Hypothalamus (tissue), 51 donors: ENCODE measurements around the gene SULT2B1.
A peak's percentile ranks its signal among the peaks of the same experiment; 100 is the strongest.

ENCODE experiments used
- DNase-seq, 51 donors: peaks; one replicate each; lab custom pipeline; 2025; lab: John Stamatoyannopoulos, UW

SULT2B1 gene

GRCh38 chr19:48632692-48633147, 80.7 kb downstream of the SULT2B1 start:
- no peak for DNase-seq

GRCh38 chr19:48633148-48634035, 81.4 kb downstream of the SULT2B1 start:
- DNase-seq = no peak

GRCh38 chr19:48634036-48634342, 82.0 kb downstream of the SULT2B1 start:
- DNase-seq = no peak

- peak; percentile 25 to 96 (median 91) for DNase-seq
Measured at GRCh38 chr19:48634424-48635262, 82.7 kb downstream of the SULT2B1 start.

DNA sequence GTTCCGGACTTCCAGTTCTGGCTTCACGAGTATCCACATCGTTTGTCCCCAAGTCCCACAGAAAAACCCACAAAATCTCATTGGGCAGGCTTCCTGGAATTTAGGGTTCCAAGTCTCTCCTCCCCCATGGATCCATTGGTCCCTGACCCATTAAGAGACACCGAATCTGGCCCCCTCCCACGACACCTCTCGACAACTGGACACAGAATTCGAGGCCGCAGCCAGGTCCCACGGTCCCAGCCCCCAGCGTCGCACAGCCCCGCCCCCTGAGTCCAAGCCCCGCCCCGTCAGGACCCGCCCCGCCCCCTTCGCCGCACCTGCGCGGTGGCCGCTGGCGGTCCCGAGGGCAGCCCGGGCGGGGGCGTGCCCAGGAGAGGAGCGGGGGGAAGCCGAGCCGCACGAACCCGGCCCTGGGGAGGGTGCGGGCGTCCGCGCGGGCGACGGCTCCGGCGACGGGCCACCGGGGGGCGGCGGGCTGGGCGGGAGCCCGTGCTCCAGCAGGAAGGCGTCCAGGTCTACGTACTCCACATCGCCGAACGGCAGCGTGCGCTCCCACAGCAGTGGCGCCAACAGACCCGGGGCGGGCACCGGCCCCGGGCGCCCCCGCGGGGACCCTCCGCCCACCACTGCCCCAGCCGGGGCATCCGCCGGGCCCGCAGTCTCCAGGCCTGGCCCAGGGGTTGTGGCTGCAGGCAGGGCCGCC, 83.4 kb downstream of the SULT2B1 start:
- DNase-seq = peak in 43 of 51 donors; percentile 18 to 83 (median 56)

DNA sequence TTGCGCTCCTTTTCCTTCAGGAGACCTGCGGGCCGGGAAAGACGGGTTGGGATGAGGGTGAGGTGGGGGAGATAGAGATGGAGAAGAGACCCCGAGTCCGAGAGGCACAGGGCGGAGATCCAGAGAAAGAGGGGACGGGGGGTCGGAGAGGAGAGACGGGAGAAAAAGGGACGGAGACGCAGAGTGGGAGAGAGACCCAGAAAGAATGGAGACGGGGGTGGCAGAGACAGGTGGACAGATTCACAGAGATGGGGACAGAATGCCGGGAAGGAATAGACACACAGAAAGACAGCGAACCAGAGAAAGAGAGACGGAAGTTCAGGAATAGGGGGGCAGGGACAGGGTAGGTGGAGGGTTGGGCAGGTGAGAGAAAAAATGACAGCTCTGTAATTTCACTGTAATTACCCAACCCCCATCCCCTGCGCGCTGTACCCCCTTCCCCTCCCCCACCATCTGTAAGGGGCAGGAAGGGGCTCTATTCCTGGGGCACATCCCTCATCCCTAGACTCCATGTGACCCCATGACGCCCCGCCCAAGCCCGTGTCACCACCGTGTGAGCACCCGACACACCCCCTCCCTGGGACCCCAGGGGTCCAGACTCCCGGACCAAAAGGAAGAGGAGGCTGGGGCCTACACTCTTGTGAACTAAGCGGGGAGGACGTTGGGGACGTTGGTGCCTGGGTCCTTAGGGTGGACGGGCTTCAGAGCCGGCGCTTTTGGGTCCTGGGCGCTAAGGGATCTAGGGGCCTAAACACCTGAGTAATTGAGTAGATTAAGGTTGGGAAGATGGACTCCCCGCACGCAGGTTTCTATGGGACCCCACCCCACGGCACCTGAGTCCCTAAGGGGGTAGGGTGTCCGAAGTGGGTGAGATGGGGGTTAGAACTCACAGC, 84.2 kb downstream of the SULT2B1 start:
- peak in 33 of 51 donors; percentile 14 to 71 (median 39) for DNase-seq

DNA sequence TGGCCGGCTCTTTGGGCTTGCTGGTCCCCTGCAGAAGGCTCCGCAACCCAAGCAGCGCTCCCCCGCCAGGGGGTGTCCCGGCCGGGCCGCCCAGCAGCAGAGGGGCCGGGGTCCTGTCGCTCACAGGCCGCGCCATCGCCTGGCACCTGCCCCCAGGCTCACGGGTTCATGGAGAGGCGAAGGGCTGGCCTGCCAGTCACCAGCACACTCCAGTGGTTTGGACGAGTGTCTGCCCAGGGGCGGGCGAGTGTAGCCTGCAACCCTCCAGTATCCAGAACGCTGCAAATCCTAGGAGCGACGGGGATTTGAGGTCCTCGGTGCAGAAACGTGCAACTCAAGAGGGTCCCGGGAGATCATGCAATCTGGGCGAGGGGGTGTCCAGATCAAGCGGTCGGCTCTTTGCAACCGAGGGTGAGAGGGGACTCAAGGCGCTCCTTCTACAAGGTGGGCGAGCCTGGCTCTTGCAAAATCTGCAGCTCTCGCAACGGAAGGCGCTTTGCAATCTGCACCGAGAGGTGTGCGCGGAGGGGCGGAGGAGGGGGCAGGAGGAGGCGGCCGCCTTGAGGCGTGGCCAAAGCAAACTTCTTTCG, 85.0 kb downstream of the SULT2B1 start, which contains the start of gene DBP:
TSS of gene DBP (minus strand) at position 521 of the 590 bp plus-strand sequence. CDS start at position 136, 385 bp downstream.
- peak in 21 of 51 donors; percentile 34 to 79 (median 66) for DNase-seq

DNA sequence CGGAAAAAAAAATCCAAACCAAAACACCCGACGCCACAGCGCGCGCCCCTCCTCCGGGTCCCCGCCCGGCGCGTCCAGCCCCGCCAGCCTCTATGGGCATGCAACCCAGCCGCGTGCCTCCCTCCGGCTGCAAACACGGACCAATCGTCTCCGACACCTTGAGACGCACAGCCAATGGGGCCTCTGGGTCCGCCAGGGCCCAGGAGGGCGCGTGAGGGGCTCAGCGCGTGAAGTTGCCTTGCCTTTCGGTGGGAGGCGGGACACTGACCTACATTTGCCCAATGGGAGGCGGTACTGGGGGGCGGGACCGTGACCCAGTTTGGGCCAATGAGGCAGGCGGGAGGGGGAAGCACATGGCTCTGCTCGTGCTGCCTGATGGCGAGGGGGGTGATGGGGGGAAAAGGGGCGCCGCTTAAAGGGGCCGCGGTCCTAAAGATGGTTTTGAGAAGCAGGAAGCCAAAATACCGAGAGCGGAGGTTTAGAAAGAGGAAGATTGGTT, 85.5 kb downstream of the SULT2B1 start:
- peak; percentile 82 to 100 (median 99) for DNase-seq

DNA sequence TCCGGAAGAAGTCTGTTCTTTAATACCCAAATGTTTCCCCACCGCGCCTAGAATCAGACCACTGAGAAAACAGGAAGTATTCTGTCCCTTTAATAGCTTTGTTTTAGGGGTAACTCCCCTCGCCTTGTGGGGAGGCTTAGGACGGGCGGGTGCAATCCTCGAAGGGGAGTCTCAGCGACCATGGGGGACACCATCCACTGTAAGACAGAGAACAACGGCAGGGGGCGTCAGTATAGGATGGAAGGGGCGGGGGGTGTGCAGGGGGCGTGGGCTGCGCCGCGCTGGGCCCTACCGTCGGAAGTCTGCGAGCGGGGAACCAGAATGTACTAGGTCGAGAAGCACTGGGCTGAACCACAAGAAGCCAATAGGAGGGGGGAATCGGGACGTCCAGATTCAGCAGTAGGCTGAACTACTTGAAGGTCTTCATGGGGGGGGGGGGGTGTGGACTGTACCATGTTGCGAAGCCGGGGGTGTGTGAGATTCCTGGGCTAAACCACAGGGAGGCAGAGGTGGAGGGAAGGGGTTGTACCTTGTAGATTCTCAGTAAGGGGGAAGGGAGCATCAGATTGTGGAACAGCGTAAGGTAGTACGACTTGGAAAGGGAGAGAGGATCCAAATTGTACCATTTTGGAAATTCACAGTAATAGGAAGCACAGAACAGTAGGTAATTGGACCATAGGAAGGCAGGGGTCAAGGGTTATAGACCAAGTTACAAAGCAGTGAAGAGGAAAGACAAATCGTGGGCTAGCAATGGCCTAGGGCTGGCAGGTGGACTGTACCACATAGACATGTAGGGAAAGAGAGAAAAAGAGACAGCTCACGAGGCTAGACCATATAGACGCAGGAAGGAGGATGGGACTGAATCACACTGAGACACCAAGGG, 86.2 kb downstream of the SULT2B1 start:
- peak; percentile 47 to 95 (median 81) for DNase-seq

DNA sequence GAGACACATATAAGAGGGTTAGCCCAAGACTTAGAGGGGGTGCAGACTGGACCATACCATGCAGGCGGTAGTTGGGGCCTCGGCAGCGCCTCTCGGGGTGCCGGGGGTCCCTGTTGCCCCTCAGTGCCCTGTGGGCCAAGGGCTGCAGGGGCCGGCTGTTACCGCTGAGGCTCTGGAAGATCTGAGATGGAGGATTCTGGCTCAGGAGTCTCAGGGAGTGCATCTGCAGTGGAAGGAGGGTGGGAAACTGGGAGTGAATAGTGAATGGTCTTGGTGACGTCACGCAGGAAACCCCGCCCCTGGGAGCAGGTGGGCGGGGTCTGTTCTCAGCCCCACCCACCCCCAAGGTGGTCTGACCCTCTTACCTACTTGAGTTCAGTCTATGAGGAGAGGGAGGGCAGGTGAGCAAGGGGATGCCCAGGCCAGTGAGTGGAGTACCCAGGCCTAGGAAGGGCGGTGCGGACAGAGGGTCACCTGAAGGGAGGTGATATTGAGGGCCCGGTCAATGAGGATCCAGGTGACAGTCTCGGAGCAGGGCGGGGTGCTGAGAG, 86.9 kb downstream of the SULT2B1 start:
- peak in 6 of 51 donors; percentile 19 to 42 (median 31) for DNase-seq

GRCh38 chr19:48639483-48640375, 87.8 kb downstream of the SULT2B1 start:
- peak in 1 of 51 donors; percentile 21 for DNase-seq

DNA sequence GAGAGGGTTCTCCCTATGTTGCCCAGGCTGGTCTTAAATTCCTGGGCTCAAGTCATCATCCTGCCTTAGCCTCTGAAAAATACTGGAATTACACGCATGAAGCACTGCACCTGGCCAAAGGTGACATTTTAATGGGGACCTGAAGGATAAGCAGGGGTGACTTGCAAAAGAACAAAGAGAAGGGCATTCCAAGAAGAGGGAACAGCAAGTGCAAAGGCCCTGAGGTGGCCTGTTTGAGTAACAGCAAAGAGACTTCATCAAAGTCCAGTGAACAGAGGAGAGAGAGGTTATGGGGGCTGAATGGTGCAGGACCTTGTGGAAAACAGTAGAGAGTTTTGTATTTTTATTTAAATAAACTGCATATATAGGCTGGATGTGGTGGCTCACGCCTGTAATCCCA, 89.9 kb downstream of the SULT2B1 start:
- DNase-seq = no peak

DNA sequence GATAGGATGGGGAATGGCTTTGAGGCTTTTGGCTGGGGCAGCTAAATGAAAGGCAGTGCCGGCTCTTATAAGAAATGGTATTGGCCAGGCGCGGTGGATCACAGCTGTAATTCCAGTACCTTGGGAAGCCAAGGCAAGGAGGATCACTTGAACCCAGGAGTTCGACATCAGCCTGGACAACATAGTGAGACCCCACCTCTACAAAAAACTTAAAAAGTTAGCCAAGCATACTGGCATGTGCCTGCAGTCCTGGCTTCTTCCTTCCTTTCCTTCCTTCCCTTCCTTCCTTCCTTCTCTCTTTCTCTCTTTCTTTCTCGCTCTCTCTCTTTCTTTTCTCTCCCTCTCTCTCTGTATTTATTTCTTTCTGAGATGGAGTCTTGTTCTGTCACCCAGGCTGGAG, 90.9 kb downstream of the SULT2B1 start:
- no peak for DNase-seq

- DNase-seq = peak in 1 of 51 donors; percentile 61
Measured at GRCh38 chr19:48644355-48644754, 92.4 kb downstream of the SULT2B1 start.

GRCh38 chr19:48644839-48645619, 93.1 kb downstream of the SULT2B1 start:
- peak in 47 of 51 donors; percentile 19 to 87 (median 68) for DNase-seq

DNA sequence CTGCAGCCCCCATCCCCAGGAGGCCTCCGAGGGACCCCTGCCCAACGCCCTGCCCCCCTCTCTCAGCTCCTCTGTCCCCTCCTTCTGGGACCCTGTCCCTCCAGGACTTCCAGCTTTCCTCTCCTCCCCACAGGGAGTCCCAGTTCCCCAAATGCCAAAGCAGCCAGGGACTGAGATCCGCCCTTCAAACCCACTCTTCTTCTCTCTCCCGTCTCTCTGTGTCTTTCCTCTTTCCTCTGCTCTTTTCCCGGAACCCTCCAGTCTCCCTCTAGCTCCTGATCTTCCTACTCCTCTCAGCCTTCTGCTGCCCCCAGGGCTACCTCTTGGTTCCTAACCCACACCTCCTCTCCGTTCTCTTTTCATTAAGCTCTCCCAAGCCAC, 93.6 kb downstream of the SULT2B1 start:
- DNase-seq = peak in 3 of 51 donors; percentile 17 to 49 (median 42)
